Measurements from ENCODE around the gene MRAP2.

DNA sequence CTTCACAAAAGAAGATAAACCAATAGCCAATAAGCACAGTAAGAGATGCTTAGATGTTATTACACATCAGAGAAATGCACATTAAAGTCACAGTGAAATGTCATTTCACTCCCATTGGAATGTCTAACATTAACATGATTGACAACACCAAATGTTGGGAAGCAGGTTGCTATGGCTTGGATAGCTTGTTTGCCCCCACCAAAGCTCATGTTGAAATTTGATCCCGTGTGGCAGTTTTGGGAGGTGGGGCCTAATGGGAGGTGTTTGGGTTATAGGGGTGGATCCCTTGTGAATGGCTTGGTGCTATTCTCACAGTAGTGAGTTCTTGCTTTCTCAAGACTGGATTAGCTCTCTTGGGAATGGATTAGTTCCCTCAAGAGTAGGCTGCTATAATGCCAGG, 44.8 kb downstream of the MRAP2 start:
- TF ChIP-seq, protein P1, sequence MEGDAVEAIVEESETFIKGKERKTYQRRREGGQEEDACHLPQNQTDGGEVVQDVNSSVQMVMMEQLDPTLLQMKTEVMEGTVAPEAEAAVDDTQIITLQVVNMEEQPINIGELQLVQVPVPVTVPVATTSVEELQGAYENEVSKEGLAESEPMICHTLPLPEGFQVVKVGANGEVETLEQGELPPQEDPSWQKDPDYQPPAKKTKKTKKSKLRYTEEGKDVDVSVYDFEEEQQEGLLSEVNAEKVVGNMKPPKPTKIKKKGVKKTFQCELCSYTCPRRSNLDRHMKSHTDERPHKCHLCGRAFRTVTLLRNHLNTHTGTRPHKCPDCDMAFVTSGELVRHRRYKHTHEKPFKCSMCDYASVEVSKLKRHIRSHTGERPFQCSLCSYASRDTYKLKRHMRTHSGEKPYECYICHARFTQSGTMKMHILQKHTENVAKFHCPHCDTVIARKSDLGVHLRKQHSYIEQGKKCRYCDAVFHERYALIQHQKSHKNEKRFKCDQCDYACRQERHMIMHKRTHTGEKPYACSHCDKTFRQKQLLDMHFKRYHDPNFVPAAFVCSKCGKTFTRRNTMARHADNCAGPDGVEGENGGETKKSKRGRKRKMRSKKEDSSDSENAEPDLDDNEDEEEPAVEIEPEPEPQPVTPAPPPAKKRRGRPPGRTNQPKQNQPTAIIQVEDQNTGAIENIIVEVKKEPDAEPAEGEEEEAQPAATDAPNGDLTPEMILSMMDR (IDR thresholded peaks at IDR 0.05): no peak
- TF ChIP-seq POLR2A (IDR thresholded peaks at IDR 0.05): no peak

Measured in uterus (tissue), 2 donors.